WTC11 (cell line): ENCODE results near the gene PARD6A.

Experiments used
- ATF2 ChIP-seq: sonication (generic); formaldehyde crosslinking; IDR thresholded peaks from 2 replicates; pipeline ENCODE4 v1.8.1; 2022; ENCODE audit warnings: low read depth, missing genetic modification reagents, borderline replicate concordance
- ESRRA ChIP-seq: sonication (generic); formaldehyde crosslinking; IDR thresholded peaks from 2 replicates; pipeline ENCODE4 v1.8.1; 2022; ENCODE audit warnings: mild to moderate bottlenecking, missing genetic modification reagents, borderline replicate concordance

- TF ChIP-seq ATF2 (CRISPR knock-in tag) (no peak), ESRRA (CRISPR knock-in tag) (no peak)
Measured at GRCh38 chr16:67672739-67673662, 12.2 kb downstream of the PARD6A start.
